ENCODE results near the gene DDN.

Gene DDN

GRCh38 chr12:49031573-49032161 is 32.5 kb upstream of the DDN start:
- no peak for DNase-seq (ENCODE audit: low read depth)
- no peak for TF ChIP-seq CTCF (IDR thresholded peaks at IDR 0.05; ENCODE audit: low read length, missing control alignments)
- no peak overlapping the region for H3K4me3 ChIP-seq (replicated peaks; ENCODE audit: low read depth, low read length)

GRCh38 chr12:49030714-49031572 is 31.8 kb upstream of the DDN start:
- DNase-seq (ENCODE audit: low read depth), result no peak
- TF ChIP-seq CTCF (IDR thresholded peaks at IDR 0.05; ENCODE audit: low read length, missing control alignments), result no peak

GRCh38 chr12:49030119-49030518 is 30.9 kb upstream of the DDN start:
- H3K4me3 ChIP-seq (replicated peaks; ENCODE audit: low read depth, low read length), result no peak overlapping the region
- no peak for DNase-seq (ENCODE audit: low read depth)
- TF ChIP-seq CTCF (IDR thresholded peaks at IDR 0.05; ENCODE audit: low read length, missing control alignments), result no peak

More at GRCh38 chr12:49030714-49031572, 31.8 kb upstream of the DDN start:
- H3K4me3 ChIP-seq (replicated peaks; ENCODE audit: low read depth, low read length), result no peak overlapping the region

- H3K4me3 ChIP-seq (replicated peaks; ENCODE audit: low read depth, low read length), result no peak overlapping the region
- TF ChIP-seq CTCF (IDR thresholded peaks at IDR 0.05; ENCODE audit: low read length, missing control alignments), result no peak
- DNase-seq (ENCODE audit: low read depth), result no peak
These were observed 29.6 kb upstream of the DDN start for GRCh38 chr12:49028666-49029275.

- DNase-seq (ENCODE audit: low read depth), result no peak
- no peak for TF ChIP-seq CTCF (IDR thresholded peaks at IDR 0.05; ENCODE audit: low read length, missing control alignments)
- H3K4me3 ChIP-seq (replicated peaks; ENCODE audit: low read depth, low read length), result no peak overlapping the region
These were observed 28.8 kb upstream of the DDN start for GRCh38 chr12:49027846-49028555.

- TF ChIP-seq CTCF (IDR thresholded peaks at IDR 0.05; ENCODE audit: low read length, missing control alignments), result no peak
- no peak overlapping the region for H3K4me3 ChIP-seq (replicated peaks; ENCODE audit: low read depth, low read length)
- DNase-seq (ENCODE audit: low read depth), result no peak
These were observed 27.7 kb upstream of the DDN start for GRCh38 chr12:49026678-49027480.

Data from fibroblast of pulmonary artery (primary cell).